Measurements from ENCODE around the gene PCDH9. TPM values are rescaled to one million over a fixed set of nuclear protein-coding genes. Genes with fewer than 3 reads are reported as not detected.

Gene PCDH9
- total RNA-seq, 1 donor from 2014 or later, result 0.75 TPM

DNA sequence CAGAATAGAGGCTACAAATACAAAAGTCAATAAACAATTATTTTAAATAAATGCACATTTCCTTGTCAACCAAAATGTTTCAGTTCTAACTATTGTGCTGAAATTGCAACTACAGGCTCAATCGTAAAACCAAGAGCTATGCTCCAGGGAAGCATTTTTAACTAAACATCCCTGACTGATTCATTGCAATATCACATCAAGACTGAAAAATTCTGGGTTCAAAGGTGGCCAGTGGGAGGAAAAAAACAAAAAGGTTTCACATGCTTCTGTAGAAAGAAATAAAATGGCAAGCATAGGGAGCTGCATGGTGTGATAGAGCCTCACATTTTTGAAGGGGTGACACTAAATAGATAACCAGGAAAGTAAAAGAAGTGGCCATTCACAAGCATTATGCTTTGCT, 862.8 kb downstream of the PCDH9 start:
- no peak for TF ChIP-seq CTCF (IDR thresholded peaks at IDR 0.05; ENCODE audit: insufficient read depth, low read length, poor library complexity, severe bottlenecking)
- H3K27me3 ChIP-seq (ENCODE audit: control insufficient read depth, insufficient read depth, low read length), result no peaks in the 10 kb centered on the region
- no peaks in the 10 kb centered on the region for H3K36me3 ChIP-seq (ENCODE audit: control insufficient read depth, insufficient read depth, low read length)
- H3K4me3 ChIP-seq (ENCODE audit: low read depth, low read length), result no peak overlapping the region
- no peak for DNase-seq (ENCODE audit: low read depth)

- H3K27me3 ChIP-seq (ENCODE audit: control insufficient read depth, insufficient read depth, low read length), result no peaks in the 10 kb centered on the region
- DNase-seq (ENCODE audit: low read depth), result no peak
- no peaks in the 10 kb centered on the region for H3K36me3 ChIP-seq (ENCODE audit: control insufficient read depth, insufficient read depth, low read length)
- no peak overlapping the region for H3K4me3 ChIP-seq (ENCODE audit: low read depth, low read length)
- TF ChIP-seq CTCF (IDR thresholded peaks at IDR 0.05; ENCODE audit: insufficient read depth, low read length, poor library complexity, severe bottlenecking), result no peak
Measured at GRCh38 chr13:66365101-66365500, 865.0 kb downstream of the PCDH9 start.

- Histone ChIP-seq H3K27me3 (ENCODE audit: control insufficient read depth, insufficient read depth, low read length) (no peaks in the 10 kb centered on the region), H3K36me3 (ENCODE audit: control insufficient read depth, insufficient read depth, low read length) (no peaks in the 10 kb centered on the region), H3K4me3 (ENCODE audit: low read depth, low read length) (no peak overlapping the region)
- TF ChIP-seq CTCF (IDR thresholded peaks at IDR 0.05; ENCODE audit: insufficient read depth, low read length, poor library complexity, severe bottlenecking), result no peak
- DNase-seq (ENCODE audit: low read depth), result no peak
Measured at GRCh38 chr13:66364346-66364745, 865.8 kb downstream of the PCDH9 start.

DNA sequence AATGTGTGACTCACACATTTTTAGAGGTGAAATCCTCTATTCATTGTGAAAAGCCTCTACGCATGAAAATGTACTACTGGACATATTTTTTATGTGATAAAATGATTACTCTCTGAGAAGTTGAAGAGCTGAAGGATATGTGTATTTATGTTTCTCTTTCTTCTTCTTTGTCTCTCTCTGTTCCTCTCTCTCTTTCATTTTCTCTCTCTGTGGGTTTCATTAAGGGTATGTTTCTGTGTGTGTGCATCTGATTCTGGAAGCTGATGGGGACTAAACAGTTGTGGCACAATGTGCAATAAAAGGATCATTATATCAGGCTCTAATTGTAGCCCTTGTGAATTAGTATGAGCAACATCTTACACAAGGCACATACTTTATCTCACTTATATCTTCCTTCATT, 867.7 kb downstream of the PCDH9 start:
- H3K27me3 ChIP-seq (ENCODE audit: control insufficient read depth, insufficient read depth, low read length), result no peaks in the 10 kb centered on the region
- DNase-seq (ENCODE audit: low read depth), result no peak
- H3K4me3 ChIP-seq (ENCODE audit: low read depth, low read length), result no peak overlapping the region
- no peak for TF ChIP-seq CTCF (IDR thresholded peaks at IDR 0.05; ENCODE audit: insufficient read depth, low read length, poor library complexity, severe bottlenecking)
- no peaks in the 10 kb centered on the region for H3K36me3 ChIP-seq (ENCODE audit: control insufficient read depth, insufficient read depth, low read length)

DNA sequence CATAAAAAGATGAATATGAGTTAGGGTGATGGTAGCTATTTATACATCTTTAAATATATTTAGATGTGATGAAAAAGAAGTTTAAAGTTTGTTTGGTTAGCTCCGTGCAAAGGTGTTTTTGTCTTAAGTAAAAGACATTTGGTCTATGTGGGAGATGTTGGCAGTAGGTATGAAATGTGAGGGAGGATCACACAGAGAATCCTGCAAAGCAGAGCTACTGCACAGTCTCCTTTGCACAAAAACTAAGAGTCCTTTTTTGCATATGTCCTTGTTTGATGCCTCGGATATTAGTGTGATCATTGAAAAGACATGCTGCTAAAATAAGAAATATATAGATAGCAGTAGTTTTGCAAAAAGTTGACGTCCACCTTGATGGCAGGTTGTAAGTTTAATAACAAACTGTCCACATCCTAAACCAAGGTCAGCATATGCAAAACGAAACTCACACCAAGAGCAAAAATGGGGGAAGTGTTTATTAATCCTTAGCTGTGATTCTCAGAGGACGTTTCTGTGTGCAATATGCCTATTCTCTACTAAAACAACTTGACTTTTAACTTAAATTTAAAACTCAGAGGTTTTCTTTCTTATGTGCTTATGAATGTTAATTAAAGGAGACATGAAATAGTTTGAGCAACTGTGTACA, 870.1 kb downstream of the PCDH9 start:
- no peaks in the 10 kb centered on the region for H3K27me3 ChIP-seq (ENCODE audit: control insufficient read depth, insufficient read depth, low read length)
- no peak overlapping the region for H3K4me3 ChIP-seq (ENCODE audit: low read depth, low read length)
- TF ChIP-seq CTCF (IDR thresholded peaks at IDR 0.05; ENCODE audit: insufficient read depth, low read length, poor library complexity, severe bottlenecking), result no peak
- H3K36me3 ChIP-seq (ENCODE audit: control insufficient read depth, insufficient read depth, low read length), result no peaks in the 10 kb centered on the region
- no peak for DNase-seq (ENCODE audit: low read depth)

GRCh38 chr13:66359393-66359792, 870.7 kb downstream of the PCDH9 start:
- no peaks in the 10 kb centered on the region for H3K36me3 ChIP-seq (ENCODE audit: control insufficient read depth, insufficient read depth, low read length)
- no peak for DNase-seq (ENCODE audit: low read depth)
- TF ChIP-seq CTCF (IDR thresholded peaks at IDR 0.05; ENCODE audit: insufficient read depth, low read length, poor library complexity, severe bottlenecking), result no peak
- no peaks in the 10 kb centered on the region for H3K27me3 ChIP-seq (ENCODE audit: control insufficient read depth, insufficient read depth, low read length)
- no peak overlapping the region for H3K4me3 ChIP-seq (ENCODE audit: low read depth, low read length)

Data from kidney epithelial cell (primary cell).